ENCODE data around the gene TGFBR2.

TGFBR2 gene

GRCh38 chr3:30604093-30604492, 2.3 kb upstream of the TGFBR2 start:
- DNase-seq: no peak

- DNase-seq: no peak
Measured at GRCh38 chr3:30604558-30604957, 1.8 kb upstream of the TGFBR2 start.

- DNase-seq: no peak
Measured at GRCh38 chr3:30605005-30605404, 1.4 kb upstream of the TGFBR2 start.

DNA sequence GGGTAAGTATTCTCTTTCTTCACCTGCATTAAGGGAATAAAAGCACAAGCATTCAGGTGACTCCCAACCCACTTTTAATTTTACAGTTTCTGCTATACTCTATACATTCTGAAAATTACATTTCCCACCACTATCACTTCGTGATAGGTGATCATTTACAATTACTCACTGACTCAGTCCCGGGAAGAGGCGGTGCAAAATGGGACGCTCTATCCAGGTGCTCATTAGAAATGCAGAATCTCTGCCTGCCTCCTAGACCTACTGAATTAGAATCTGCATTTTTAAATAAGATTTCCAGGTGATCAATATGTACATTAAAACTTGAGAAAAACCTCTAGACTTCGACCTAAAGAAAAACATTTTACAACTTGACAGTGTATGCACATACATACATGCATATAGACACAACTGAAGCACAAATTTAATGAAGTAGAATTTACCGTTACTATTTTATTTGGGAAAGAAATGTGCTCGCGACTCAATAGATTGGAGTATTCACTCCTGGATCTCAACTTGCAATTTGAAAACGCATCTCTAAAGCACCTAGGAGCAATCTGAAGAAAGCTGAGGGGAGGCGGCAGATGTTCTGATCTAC, 598 bp upstream of the TGFBR2 start:
- no peak for DNase-seq

- peak; percentile 44 to 59 (median 52) for DNase-seq
Measured at GRCh38 chr3:30607032-30607833, 832 bp downstream of the TGFBR2 start.

GRCh38 chr3:30608598-30608947, 2.2 kb downstream of the TGFBR2 start:
- DNase-seq: no peak

DNA sequence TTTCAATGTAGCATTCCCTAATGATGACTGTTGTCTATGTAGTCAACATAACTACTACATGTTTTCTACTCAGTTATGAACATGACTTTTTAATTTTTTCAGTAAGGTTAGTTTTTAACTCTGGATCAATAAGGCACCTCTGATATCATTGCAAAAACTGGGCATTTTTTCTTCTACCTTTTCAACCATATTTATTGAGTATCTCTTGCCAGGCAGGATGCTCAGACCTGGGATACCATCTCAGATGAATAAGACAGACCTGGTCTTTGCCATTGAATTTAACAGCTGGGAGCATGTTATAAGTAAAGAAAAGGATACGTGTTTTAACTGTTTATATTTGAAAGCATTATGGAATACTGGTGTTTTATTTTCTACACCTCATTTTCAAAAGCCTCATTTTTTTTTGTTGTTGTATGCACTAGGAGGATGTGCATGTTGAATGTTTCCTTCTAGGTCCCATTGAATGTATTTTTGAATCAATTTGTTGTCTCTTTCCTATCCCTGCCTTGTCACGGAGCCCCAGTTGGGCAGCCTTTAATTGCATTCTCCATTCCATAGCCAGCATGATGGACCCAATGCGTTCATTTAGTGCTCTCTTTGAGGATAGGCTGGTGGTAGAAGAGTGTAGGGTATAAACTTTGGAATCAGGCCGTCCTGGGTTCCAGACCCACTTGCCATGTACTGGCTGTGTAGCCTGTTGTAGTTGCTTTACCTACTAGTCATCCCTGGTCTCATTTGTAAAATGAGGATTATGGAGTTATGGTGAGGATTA, 3.7 kb downstream of the TGFBR2 start:
- no peak for DNase-seq

- no peak for DNase-seq
Measured at GRCh38 chr3:30610702-30611368, 4.4 kb downstream of the TGFBR2 start.

DNA sequence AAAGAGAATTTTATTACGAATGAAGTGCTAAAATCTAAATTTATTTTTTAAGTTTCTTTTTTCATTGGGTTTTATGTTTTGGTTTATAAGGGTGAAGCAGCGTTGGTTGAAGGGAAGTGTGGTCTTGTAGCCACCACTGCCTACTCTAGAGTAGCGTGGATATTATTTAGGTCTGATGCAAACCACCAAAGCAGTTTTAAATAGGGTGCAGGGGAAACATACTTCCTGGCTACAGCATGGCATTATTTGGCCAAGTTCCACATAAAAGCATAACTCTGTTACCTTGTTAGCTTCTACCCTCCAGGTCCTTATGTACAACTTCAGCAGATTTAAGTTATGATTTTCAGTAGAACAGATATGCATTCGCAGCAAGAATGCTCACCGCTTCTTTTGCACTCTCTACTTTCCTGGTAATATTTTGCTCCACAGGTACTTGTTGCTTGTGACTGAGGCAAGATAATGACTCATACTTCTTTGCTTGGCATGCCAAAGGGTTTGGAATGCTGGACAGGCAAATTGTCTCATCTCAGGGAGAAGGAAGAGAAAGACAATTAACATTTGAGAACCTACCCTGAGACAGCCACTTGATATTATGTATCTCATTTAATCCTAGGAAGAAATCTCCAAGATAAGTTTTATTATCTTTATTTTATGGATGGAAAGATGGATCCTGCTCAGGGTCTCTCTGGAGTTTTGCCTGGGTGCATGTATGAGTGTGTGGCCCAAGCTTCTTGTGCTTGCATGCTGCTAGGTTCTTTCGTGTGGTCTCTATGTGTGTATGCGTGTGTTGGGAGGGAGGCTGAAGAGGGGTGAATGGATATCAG, 5.4 kb downstream of the TGFBR2 start:
- DNase-seq: no peak

GRCh38 chr3:30612437-30613132, 6.2 kb downstream of the TGFBR2 start:
- DNase-seq: no peak

- no peak for DNase-seq
Measured at GRCh38 chr3:30613133-30613825, 6.9 kb downstream of the TGFBR2 start.

DNA sequence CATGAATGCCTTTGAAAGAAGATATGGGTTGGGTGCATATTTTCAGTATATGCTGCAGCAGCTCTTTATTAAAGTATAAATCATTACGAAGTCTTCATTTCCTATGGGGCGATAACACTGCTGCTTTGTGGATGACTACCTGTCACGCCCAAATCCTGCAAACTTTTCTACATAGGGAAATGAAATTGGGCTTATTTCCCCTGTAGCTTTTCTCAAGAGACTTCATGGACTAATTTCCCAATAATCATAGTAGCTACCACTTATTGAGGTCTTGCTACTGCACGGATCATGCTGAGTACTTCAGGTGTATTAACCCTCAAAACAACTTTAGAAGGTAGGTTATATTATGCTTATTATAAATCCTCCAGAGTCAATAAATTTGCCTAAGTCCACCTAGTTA, 8.0 kb downstream of the TGFBR2 start:
- DNase-seq: no peak

DNA sequence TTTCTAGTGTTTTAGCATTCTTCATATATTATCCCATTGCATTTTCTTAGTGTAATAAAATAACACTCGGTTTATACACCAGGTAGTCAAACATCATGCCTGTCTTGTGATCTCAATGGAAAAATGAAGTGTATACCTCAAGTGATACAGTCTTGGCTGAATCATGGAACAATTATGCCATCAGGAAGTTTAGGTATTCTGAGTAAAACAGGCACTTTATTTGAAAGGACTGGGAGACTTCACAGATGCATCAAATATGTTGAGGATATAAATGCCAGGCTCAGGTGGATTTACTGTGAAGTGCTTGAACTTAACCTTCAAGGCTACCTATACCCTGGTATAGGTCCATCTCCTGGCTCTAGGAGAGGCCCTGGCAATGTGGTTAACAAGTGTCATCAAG, 8.5 kb downstream of the TGFBR2 start:
- DNase-seq: no peak

DNA sequence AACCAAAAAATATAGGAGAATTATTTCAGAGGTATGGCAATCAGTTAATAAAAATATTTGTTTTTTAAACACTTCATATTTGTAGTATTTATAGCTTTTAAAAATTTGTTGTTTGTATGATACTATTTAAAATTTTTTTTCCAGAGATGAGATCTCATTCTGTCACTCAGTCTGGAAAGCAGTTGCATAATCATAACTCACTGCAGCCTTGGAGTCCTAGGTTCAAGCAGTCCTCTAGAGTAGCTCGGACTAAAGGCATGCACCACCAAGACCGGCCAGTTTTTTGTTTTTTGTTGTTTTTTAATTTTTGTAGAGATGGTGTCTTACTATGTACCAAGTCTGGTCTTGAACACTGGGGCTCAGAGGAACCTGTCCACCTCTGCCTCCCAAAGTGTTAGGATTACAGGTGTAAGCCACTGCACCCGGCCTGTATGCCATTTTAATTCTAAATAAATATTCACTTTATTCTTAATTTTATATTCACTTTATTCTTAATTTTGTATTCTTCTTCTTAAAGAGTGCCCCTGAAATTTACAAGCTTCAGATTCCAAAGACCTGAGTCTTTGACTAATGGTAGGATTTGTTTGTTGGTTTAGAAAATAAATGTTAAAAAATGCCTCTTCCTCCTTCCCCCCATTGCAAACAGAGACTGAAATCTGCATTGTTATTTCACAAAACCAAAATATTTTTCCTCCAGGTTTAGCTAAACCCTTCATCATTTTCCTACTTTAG, 9.4 kb downstream of the TGFBR2 start:
- no peak for DNase-seq

DNA sequence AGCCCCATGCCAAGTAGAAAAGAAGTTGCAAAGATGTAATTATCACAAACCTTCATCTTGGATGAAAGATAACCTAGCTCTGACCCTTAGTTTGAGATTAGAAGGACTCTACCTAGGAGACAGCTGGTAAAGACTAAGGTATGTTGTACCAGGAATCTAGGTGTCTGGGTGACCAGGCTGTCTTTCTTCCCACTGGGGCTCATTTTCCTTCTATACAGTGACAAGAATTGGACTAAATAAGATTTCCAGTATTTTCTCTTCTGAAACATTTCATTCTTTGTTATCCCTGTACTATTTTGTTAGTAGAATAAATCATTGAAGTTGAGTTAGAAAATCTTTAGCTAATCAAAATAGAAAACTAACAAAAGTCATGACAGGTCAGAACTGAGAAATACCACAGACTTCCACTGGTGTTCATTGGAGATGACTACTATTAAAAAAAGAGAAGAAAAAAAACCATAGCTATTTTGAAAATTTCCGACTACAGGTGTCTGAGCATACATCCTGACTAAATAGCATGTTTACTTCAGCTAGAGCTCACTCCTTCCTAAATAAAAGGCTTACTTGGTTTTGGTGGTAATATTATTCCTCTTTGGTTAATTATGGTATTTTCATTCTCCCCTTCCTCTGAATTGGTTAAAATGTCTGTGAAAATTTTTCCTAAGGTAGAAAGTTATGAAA, 10.1 kb downstream of the TGFBR2 start:
- no peak for DNase-seq

DNA sequence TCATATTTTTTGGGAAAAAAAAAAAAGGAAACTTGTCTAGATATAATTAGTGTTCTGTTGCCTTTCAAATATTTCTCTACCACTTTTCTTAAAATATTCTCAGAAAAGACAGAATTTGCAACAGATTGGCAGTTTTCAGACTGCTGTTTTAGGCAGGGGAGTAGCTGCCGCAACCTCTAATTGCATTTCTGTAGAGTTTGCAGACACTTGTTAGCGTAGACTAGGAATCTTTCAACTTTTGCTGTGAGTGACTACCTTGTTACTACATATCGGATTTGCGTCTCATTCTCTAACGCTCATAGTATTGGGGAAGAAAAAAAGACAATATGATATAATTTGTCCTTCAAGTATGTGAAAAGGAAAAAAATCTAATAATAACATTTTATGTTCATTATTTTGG, 10.7 kb downstream of the TGFBR2 start:
- no peak for DNase-seq

GRCh38 chr3:30617653-30618052, 11.3 kb downstream of the TGFBR2 start:
- no peak for DNase-seq

DNA sequence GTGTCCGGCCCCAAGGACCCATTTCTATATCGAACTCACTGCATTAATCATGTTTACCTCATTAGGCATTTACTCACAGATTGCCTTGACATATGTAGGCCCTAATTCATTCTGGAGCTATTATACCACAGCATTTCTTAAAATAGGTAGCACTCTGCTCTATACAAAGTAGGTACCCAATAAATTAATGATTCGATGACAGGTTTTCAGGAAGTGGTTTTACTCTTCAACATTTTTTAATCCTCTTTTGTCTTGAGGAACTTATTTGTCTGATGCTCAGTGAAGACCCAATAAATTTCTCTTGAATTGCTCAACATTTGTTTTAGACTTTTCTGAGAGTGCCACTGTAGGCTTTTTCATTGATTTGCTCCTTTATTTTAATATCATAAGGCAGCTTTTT, 12.1 kb downstream of the TGFBR2 start:
- no peak for DNase-seq

- DNase-seq: no peak
Measured at GRCh38 chr3:30619318-30619717, 12.9 kb downstream of the TGFBR2 start.
